Sigmoid colon (tissue), 7 donors: ENCODE measurements around the gene PRKD1. TPM values are rescaled to one million over a fixed set of nuclear protein-coding genes. Genes with fewer than 3 reads are reported as not detected.

ENCODE experiments used
- DNase-seq: peaks from one replicate; pipeline ENCODE4 v3.0.0-alpha.2; 2019
- H3K27ac ChIP-seq, 4 donors: fragments of 200-600 bp; sonication (generic); one replicate each; pipeline ENCODE4 v1.5.1; 2016 to 2019; ENCODE audit warnings: mild to moderate bottlenecking in 1 of 4
- H3K27me3 ChIP-seq, 3 donors: fragments of 200-600 bp; sonication (generic); one replicate each; pipeline ENCODE4 v1.5.1; 2019; ENCODE audit warnings: mild to moderate bottlenecking in 1 of 3
- H3K36me3 ChIP-seq, 4 donors: fragments of 200-600 bp; sonication (generic); one replicate each; pipeline ENCODE4 v1.5.1; 2016 to 2019
- H3K4me1 ChIP-seq, 4 donors: fragments of 200-600 bp; sonication (generic); one replicate each; pipeline ENCODE4 v1.5.1; 2017 to 2019
- H3K4me3 ChIP-seq, 4 donors: fragments of 200-600 bp; sonication (generic); one replicate each; pipeline ENCODE4 v1.5.1; 2017 to 2019; ENCODE audit warnings: mild to moderate bottlenecking in 2 of 4, moderate library complexity in 1 of 4
- H3K9me3 ChIP-seq, 4 donors: fragments of 200-600 bp in 3 of 4; sonication (generic) in 3 of 4; one replicate each; pipeline versions ENCODE4 v1.5.1 to v1.6.1; 2013 to 2019
- CTCF ChIP-seq, 4 experiments: fragments of 450-650 bp in 3 of 4; fragments of 200-600 bp in 1 of 4; IDR thresholded peaks; one replicate each; pipeline ENCODE4 v1.5.1; 2016 to 2019; ENCODE audit warnings: antibody characterized with exemption in 4 of 4, mild to moderate bottlenecking in 3 of 4, moderate library complexity in 2 of 4
- EP300 ChIP-seq, 4 donors: sonication (generic); formaldehyde crosslinking; IDR thresholded peaks; one replicate each; pipeline ENCODE4 v1.6.1; 2017; ENCODE audit warnings: antibody characterized with exemption in 4 of 4
- POLR2A ChIP-seq, 2 donors: fragments of 450-650 bp; IDR thresholded peaks; one replicate each; pipeline ENCODE4 v1.6.1; 2016; ENCODE audit warnings: antibody characterized with exemption in 2 of 2, mild to moderate bottlenecking in 2 of 2, moderate library complexity in 2 of 2
- POLR2AphosphoS5 ChIP-seq, 4 donors: sonication (generic); formaldehyde crosslinking; IDR thresholded peaks; one replicate each; pipeline ENCODE4 v1.6.1; 2017; ENCODE audit warnings: antibody characterized with exemption in 4 of 4
- WGBS, 2 donors: extraction: QIAGEN DNeasy Blood & Tissue Kit; methylation state at CpG; one replicate each; pipeline ENCODE4 v1.1.7; 2013; 5-methylcytosine and 5-hydroxymethylcytosine counted together
- intact Hi-C: fragments of 100-400 bp; cut with DNase I; formaldehyde crosslinking; loops from one replicate; pipeline ENCODE4 v1.15.1; 2023
- polyA plus RNA-seq, 3 donors: library from polyadenylated mRNA; stranded (reverse); fragments of 200-250 nt; gene quantifications; one replicate each; pipeline ENCODE4 v1.2.3, GENCODE V29; 2013
- total RNA-seq, 4 donors: library from RNA; depleted of rRNA; stranded (reverse); fragments of >200 nt; gene quantifications; one replicate each; pipeline ENCODE4 v1.1.0, GENCODE V29; 2016
- donor health status: healthy with polysubstance abuse.
- donor health status: Bipolar disorder and iron deficiency.
- donor health status: healthy.

PRKD1 gene
- total and polyA plus RNA-seq, 7 donors, result 0.46 to 27.1 (median 14.5) TPM

- no peaks in the 10 kb centered on the region for H3K36me3 ChIP-seq
- TF ChIP-seq EP300 (IDR thresholded peaks at IDR 0.05), result no peak
- no peak for TF ChIP-seq POLR2AphosphoS5 (IDR thresholded peaks at IDR 0.05)
- TF ChIP-seq POLR2A (IDR thresholded peaks at IDR 0.05), result no peak
- TF ChIP-seq CTCF (IDR thresholded peaks at IDR 0.05), result no peak
- H3K27ac ChIP-seq, result no peak overlapping the region
- intact Hi-C loops, result no loop called here
- WGBS, 2 donors, result 72 to 74% methylated on average over 6 of the region's 6 CpGs
- no peak for DNase-seq
- peaks cover 0 to 12% (median 0%) of the 10 kb centered on the region in 4 donors for H3K4me1 ChIP-seq
- no peaks in the 10 kb centered on the region for H3K9me3 ChIP-seq
- H3K27me3 ChIP-seq, result no peaks in the 10 kb centered on the region
- no peak overlapping the region for H3K4me3 ChIP-seq
Observed at GRCh38 chr14:29799464-29800095, 128.1 kb downstream of the PRKD1 start.

DNA sequence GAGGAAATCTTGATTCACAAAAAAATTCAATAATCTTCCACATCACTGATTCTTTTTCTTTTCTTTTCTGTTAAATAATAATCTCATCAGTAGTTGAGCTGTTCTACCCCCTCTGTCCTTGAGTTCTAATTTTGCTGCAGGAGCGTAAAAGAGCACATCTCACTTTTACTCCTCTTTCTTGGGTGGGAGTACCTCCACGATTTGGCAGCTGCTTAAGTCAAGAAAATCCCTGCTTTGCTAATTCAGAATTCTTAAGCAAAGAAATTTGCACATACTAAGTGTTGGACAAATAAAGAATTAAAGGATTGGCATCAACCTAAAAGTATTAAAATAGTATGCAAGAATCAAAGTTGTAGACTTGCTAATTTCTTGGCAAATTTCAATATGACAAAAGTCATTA is 128.8 kb downstream of the PRKD1 start:
- TF ChIP-seq CTCF (IDR thresholded peaks at IDR 0.05) (no peak), EP300 (IDR thresholded peaks at IDR 0.05) (no peak)
- WGBS, 2 donors, result 74 to 81% methylated on average over 2 of the region's 2 CpGs
- DNase-seq, result no peak
- H3K27ac ChIP-seq, result no peak overlapping the region
- H3K27me3 ChIP-seq, result no peaks in the 10 kb centered on the region
- H3K9me3 ChIP-seq, result no peaks in the 10 kb centered on the region
- intact Hi-C loops, result no loop called here
- H3K36me3 ChIP-seq, result no peaks in the 10 kb centered on the region
- H3K4me3 ChIP-seq, result no peak overlapping the region
- peaks cover 0 to 12% (median 0%) of the 10 kb centered on the region in 4 donors for H3K4me1 ChIP-seq

GRCh38 chr14:29798108-29798663 is 129.5 kb downstream of the PRKD1 start:
- no peaks in the 10 kb centered on the region for H3K27me3 ChIP-seq
- intact Hi-C loops, result no loop called here
- H3K36me3 ChIP-seq, result no peaks in the 10 kb centered on the region
- no peak for DNase-seq
- TF ChIP-seq POLR2AphosphoS5 (IDR thresholded peaks at IDR 0.05) (no peak), POLR2A (IDR thresholded peaks at IDR 0.05) (no peak), CTCF (IDR thresholded peaks at IDR 0.05) (no peak), EP300 (IDR thresholded peaks at IDR 0.05) (no peak)
- H3K27ac ChIP-seq, result no peak overlapping the region
- no peak overlapping the region for H3K4me3 ChIP-seq
- WGBS, 2 donors, result 93 to 94% methylated on average over 2 of the region's 2 CpGs
- H3K9me3 ChIP-seq, result no peaks in the 10 kb centered on the region
- H3K4me1 ChIP-seq, result peaks cover 0 to 12% (median 0%) of the 10 kb centered on the region in 4 donors

DNA sequence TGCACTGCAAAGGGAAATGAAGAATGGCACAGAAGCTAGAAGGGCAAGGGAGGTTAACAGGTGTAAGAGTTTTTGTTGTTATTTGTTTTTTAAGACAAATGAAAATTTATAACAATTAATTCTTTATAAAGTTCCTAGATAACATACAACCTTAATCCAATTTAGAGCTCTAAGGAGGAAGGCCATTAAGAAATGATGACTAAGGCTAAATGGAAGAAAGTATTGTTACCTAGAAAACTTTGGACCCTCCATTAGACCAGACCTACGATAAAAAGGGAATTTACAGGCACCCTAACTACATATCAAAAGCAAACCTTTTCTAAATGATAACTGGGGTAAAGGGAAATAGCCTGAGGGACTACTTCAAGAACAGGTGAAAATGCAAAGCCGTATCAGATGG is 130.8 kb downstream of the PRKD1 start:
- no peaks in the 10 kb centered on the region for H3K4me1 ChIP-seq
- 54 to 81% methylated on average over 2 of the region's 2 CpGs for WGBS, 2 donors
- no peak overlapping the region for H3K4me3 ChIP-seq
- intact Hi-C loops, result no loop called here
- H3K27ac ChIP-seq, result no peak overlapping the region
- no peaks in the 10 kb centered on the region for H3K36me3 ChIP-seq
- no peaks in the 10 kb centered on the region for H3K9me3 ChIP-seq
- H3K27me3 ChIP-seq, result no peaks in the 10 kb centered on the region
- no peak for DNase-seq
- TF ChIP-seq POLR2AphosphoS5 (IDR thresholded peaks at IDR 0.05), result no peak
- no peak for TF ChIP-seq CTCF (IDR thresholded peaks at IDR 0.05)
- no peak for TF ChIP-seq POLR2A (IDR thresholded peaks at IDR 0.05)
- TF ChIP-seq EP300 (IDR thresholded peaks at IDR 0.05), result no peak

DNA sequence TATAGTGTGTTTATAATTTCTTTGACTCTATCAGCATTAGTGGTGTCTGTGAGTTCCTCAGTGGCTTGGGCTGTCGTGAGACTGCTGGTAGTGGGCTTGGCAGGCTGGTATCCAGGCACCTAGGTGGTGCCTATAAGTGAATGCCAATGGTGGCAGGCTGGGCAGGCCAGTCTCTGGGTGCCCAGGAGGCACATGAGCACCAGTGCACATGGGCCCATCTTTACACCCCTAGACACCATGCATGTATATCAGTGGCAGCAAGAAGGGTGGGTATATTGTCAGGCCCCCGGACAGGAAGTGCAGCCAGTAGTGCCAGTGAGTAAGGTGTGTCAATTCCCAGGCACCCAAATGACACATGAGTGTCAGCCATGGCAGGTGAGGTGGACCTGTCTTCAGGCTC is 138.2 kb downstream of the PRKD1 start:
- Histone ChIP-seq H3K9me3 (peaks cover 0 to 6% (median 0%) of the 10 kb centered on the region in 4 donors), H3K4me3 (no peak overlapping the region), H3K4me1 (no peaks in the 10 kb centered on the region), H3K36me3 (no peaks in the 10 kb centered on the region), H3K27ac (no peak overlapping the region), H3K27me3 (no peaks in the 10 kb centered on the region)
- no peak for DNase-seq
- WGBS, 2 donors, result 84 to 89% methylated on average over 2 of the region's 2 CpGs
- intact Hi-C loops, result no loop called here
- no peak for TF ChIP-seq CTCF (IDR thresholded peaks at IDR 0.05)
- TF ChIP-seq EP300 (IDR thresholded peaks at IDR 0.05), result no peak
- no peak for TF ChIP-seq POLR2A (IDR thresholded peaks at IDR 0.05)
